Karpas-422 (cell line): ENCODE measurements around the gene MYH13. TPM values are rescaled to one million over a fixed set of nuclear protein-coding genes. Genes with fewer than 3 reads are reported as not detected.
A peak's percentile ranks its signal among the peaks of the same experiment; 100 is the strongest.

Source experiments
- DNase-seq: peaks from one replicate; pipeline ENCODE4 v3.0.0-alpha.2; 2015
- H2AFZ ChIP-seq: fragments of 200-600 bp; sonication (generic); 2 replicates; pipeline ENCODE4 v1.6.1; 2014; ENCODE audit warnings: antibody characterized with exemption, low read length, mixed read lengths
- H3K27ac ChIP-seq: fragments of 200-600 bp; sonication (generic); 2 replicates; pipeline ENCODE4 v1.5.1; 2014; ENCODE audit warnings: mild to moderate bottlenecking, low read length, moderate library complexity
- H3K27me3 ChIP-seq: fragments of 200-600 bp; sonication (generic); 2 replicates; pipeline ENCODE4 v1.6.1; 2014; ENCODE audit warnings: low read length, mixed read lengths
- H3K36me3 ChIP-seq: fragments of 200-600 bp; sonication (generic); 2 replicates; pipeline ENCODE4 v1.6.1; 2014; ENCODE audit warnings: low read length, mixed read lengths; ENCODE audit not compliant: insufficient read depth
- H3K4me1 ChIP-seq: fragments of 200-600 bp; sonication (generic); 2 replicates; pipeline ENCODE4 v1.6.1; 2014; ENCODE audit warnings: mild to moderate bottlenecking, low read length, mixed read lengths
- H3K4me2 ChIP-seq: fragments of 200-600 bp; sonication (generic); 2 replicates; pipeline ENCODE4 v1.6.1; 2014; ENCODE audit warnings: low read length, low read depth, mild to moderate bottlenecking; ENCODE audit not compliant: poor library complexity, severe bottlenecking
- H3K4me3 ChIP-seq: fragments of 200-600 bp; sonication (generic); 2 replicates; pipeline ENCODE4 v1.5.1; 2014; ENCODE audit warnings: mild to moderate bottlenecking, antibody characterized with exemption, low read length, mixed read lengths
- H3K79me2 ChIP-seq: fragments of 200-600 bp; sonication (generic); 2 replicates; pipeline ENCODE4 v1.6.1; 2014; ENCODE audit warnings: mild to moderate bottlenecking, low read length, mixed read lengths
- H3K9ac ChIP-seq: fragments of 200-600 bp; sonication (generic); 2 replicates; pipeline ENCODE4 v1.6.0; 2014; ENCODE audit warnings: low read length
- H3K9me2 ChIP-seq: fragments of 200-600 bp; sonication (generic), shearing (Covaris generic); replicated peaks from 2 replicates; pipeline ENCODE4 v1.6.0; 2014; ENCODE audit warnings: mild to moderate bottlenecking, low read length, moderate library complexity; ENCODE audit not compliant: insufficient read depth
- H3K9me3 ChIP-seq: fragments of 300-700, 200-600 bp; sonication (generic); 2 replicates; pipeline ENCODE4 v1.6.1; 2014; ENCODE audit warnings: low read length, mixed read lengths
- H4K20me1 ChIP-seq: fragments of 200-600 bp; sonication (generic); 2 replicates; pipeline ENCODE4 v1.6.1; 2014; ENCODE audit warnings: mild to moderate bottlenecking, antibody characterized with exemption, low read length, low read depth; ENCODE audit not compliant: insufficient read depth
- total RNA-seq: library from RNA; depleted of rRNA; stranded (reverse); fragments of >200 nt; shearing (Covaris generic); gene quantifications from 2 replicates; pipeline ENCODE4 v1.2.3, GENCODE V29; 2014; ENCODE audit warnings: low replicate concordance

The MYH13 gene
- total RNA-seq, 1 experiment from 2014 or later: not detected

GRCh38 chr17:10396524-10397163 lies 23.8 kb upstream of the MYH13 start:
- no peaks in the 10 kb centered on the region for H3K9me2 ChIP-seq
- no peak for DNase-seq
- H3K9me3 ChIP-seq: no peaks in the 10 kb centered on the region
- H3K4me2 ChIP-seq: no peak overlapping the region
- no peaks in the 10 kb centered on the region for H3K27me3 ChIP-seq
- H3K4me1 ChIP-seq: peaks cover 14% of the 10 kb centered on the region
- no peak overlapping the region for H2AFZ ChIP-seq
- H3K4me3 ChIP-seq: no peak overlapping the region
- no peak overlapping the region for H3K27ac ChIP-seq
- no peaks in the 10 kb centered on the region for H3K79me2 ChIP-seq
- no peaks in the 10 kb centered on the region for H3K36me3 ChIP-seq
- H4K20me1 ChIP-seq: no peaks in the 10 kb centered on the region; the same call in 1 of the 2 replicates
- H3K9ac ChIP-seq: no peak overlapping the region

- no peak overlapping the region for H2AFZ ChIP-seq
- DNase-seq: peak; percentile 63
- H3K4me2 ChIP-seq: peak overlapping the region; percentile 42
- H3K27ac ChIP-seq: no peak overlapping the region
- H3K36me3 ChIP-seq: no peaks in the 10 kb centered on the region
- H3K27me3 ChIP-seq: no peaks in the 10 kb centered on the region
- no peaks in the 10 kb centered on the region for H3K9me2 ChIP-seq
- no peaks in the 10 kb centered on the region; the same call in 1 of the 2 replicates for H4K20me1 ChIP-seq
- no peaks in the 10 kb centered on the region for H3K9me3 ChIP-seq
- no peak overlapping the region for H3K4me3 ChIP-seq
- H3K9ac ChIP-seq: no peak overlapping the region
- no peaks in the 10 kb centered on the region for H3K79me2 ChIP-seq
- H3K4me1 ChIP-seq: peaks cover 14% of the 10 kb centered on the region
Observed at GRCh38 chr17:10394201-10394887, 21.5 kb upstream of the MYH13 start.

GRCh38 chr17:10392880-10393279 lies 20.1 kb upstream of the MYH13 start:
- no peak overlapping the region for H3K4me2 ChIP-seq
- no peaks in the 10 kb centered on the region for H3K36me3 ChIP-seq
- H3K4me3 ChIP-seq: no peak overlapping the region
- no peaks in the 10 kb centered on the region for H3K9me2 ChIP-seq
- no peak for DNase-seq
- H4K20me1 ChIP-seq: no peaks in the 10 kb centered on the region; the same call in 1 of the 2 replicates
- no peaks in the 10 kb centered on the region for H3K79me2 ChIP-seq
- H2AFZ ChIP-seq: no peak overlapping the region
- no peaks in the 10 kb centered on the region for H3K9me3 ChIP-seq
- H3K9ac ChIP-seq: no peak overlapping the region
- peaks cover 14% of the 10 kb centered on the region for H3K4me1 ChIP-seq
- H3K27me3 ChIP-seq: no peaks in the 10 kb centered on the region
- H3K27ac ChIP-seq: no peak overlapping the region

- H3K9me2 ChIP-seq: no peaks in the 10 kb centered on the region
Observed at GRCh38 chr17:10385871-10386270, 13.1 kb upstream of the MYH13 start.

GRCh38 chr17:10384175-10384574 lies 11.4 kb upstream of the MYH13 start:
- no peaks in the 10 kb centered on the region for H3K9me3 ChIP-seq
- H2AFZ ChIP-seq: no peak overlapping the region
- no peaks in the 10 kb centered on the region for H3K27me3 ChIP-seq
- H3K79me2 ChIP-seq: no peaks in the 10 kb centered on the region
- no peak overlapping the region for H3K9ac ChIP-seq
- no peaks in the 10 kb centered on the region for H3K36me3 ChIP-seq
- DNase-seq: no peak
- H3K4me1 ChIP-seq: no peaks in the 10 kb centered on the region
- H3K4me2 ChIP-seq: no peak overlapping the region
- H3K27ac ChIP-seq: no peak overlapping the region
- H3K9me2 ChIP-seq: no peaks in the 10 kb centered on the region
- no peak overlapping the region for H3K4me3 ChIP-seq
- no peaks in the 10 kb centered on the region for H4K20me1 ChIP-seq

More at GRCh38 chr17:10385871-10386270, 13.1 kb upstream of the MYH13 start:
- Histone ChIP-seq H3K36me3 (no peaks in the 10 kb centered on the region), H3K27ac (no peak overlapping the region), H3K4me2 (no peak overlapping the region), H3K4me1 (no peaks in the 10 kb centered on the region), H3K79me2 (no peaks in the 10 kb centered on the region), H3K9me3 (no peaks in the 10 kb centered on the region), H3K9ac (no peak overlapping the region), H4K20me1 (no peaks in the 10 kb centered on the region), H3K27me3 (no peaks in the 10 kb centered on the region), H2AFZ (no peak overlapping the region), H3K4me3 (no peak overlapping the region)
- no peak for DNase-seq

- no peaks in the 10 kb centered on the region for H3K79me2 ChIP-seq
- no peak overlapping the region for H3K9ac ChIP-seq
- H3K4me2 ChIP-seq: no peak overlapping the region
- no peaks in the 10 kb centered on the region for H3K9me3 ChIP-seq
- no peaks in the 10 kb centered on the region for H3K36me3 ChIP-seq
- H3K27me3 ChIP-seq: no peaks in the 10 kb centered on the region
- no peak overlapping the region for H2AFZ ChIP-seq
- H3K9me2 ChIP-seq: no peaks in the 10 kb centered on the region
- no peak overlapping the region for H3K27ac ChIP-seq
- no peaks in the 10 kb centered on the region for H4K20me1 ChIP-seq
- DNase-seq: no peak
- no peak overlapping the region for H3K4me3 ChIP-seq
- H3K4me1 ChIP-seq: no peaks in the 10 kb centered on the region
Observed at GRCh38 chr17:10380631-10381408, 8.0 kb upstream of the MYH13 start.

GRCh38 chr17:10370016-10370608 lies 2.7 kb downstream of the MYH13 start:
- Histone ChIP-seq H3K4me1 (no peaks in the 10 kb centered on the region), H3K27ac (no peak overlapping the region), H3K4me2 (no peak overlapping the region), H3K9me2 (no peaks in the 10 kb centered on the region), H3K9ac (no peak overlapping the region), H4K20me1 (no peaks in the 10 kb centered on the region), H3K9me3 (no peaks in the 10 kb centered on the region), H3K36me3 (no peaks in the 10 kb centered on the region), H3K79me2 (no peaks in the 10 kb centered on the region), H2AFZ (no peak overlapping the region), H3K4me3 (no peak overlapping the region), H3K27me3 (no peaks in the 10 kb centered on the region; the same call in 1 of the 2 replicates)
- DNase-seq: no peak

- no peaks in the 10 kb centered on the region for H3K9me3 ChIP-seq
Observed at GRCh38 chr17:10369239-10369638, 3.6 kb downstream of the MYH13 start.

More at GRCh38 chr17:10369239-10369638, 3.6 kb downstream of the MYH13 start:
- Histone ChIP-seq H3K4me1 (no peaks in the 10 kb centered on the region), H3K4me2 (no peak overlapping the region), H3K4me3 (no peak overlapping the region), H3K9me2 (no peaks in the 10 kb centered on the region), H4K20me1 (no peaks in the 10 kb centered on the region), H3K27me3 (no peaks in the 10 kb centered on the region; the same call in 1 of the 2 replicates), H2AFZ (no peak overlapping the region), H3K36me3 (no peaks in the 10 kb centered on the region), H3K79me2 (no peaks in the 10 kb centered on the region), H3K9ac (no peak overlapping the region), H3K27ac (no peak overlapping the region)
- DNase-seq: no peak
